HepG2 (cell line): Measurements from ENCODE around the gene MAN1C1. TPM values are rescaled to one million over a fixed set of nuclear protein-coding genes. Genes with fewer than 3 reads are reported as not detected.

Experiments used
- ATAC-seq: fragments of 200-7000 bp; cut with Tn5 transposase; 3 replicates; pipeline ENCODE4 v1.9.1; 2020; ENCODE audit warnings: mild to moderate bottlenecking, moderate library complexity
- BruUV-seq: library from RNA; stranded (reverse); fragments of 400-500 nt; replicated peaks from 2 replicates; lab custom pipeline; 2021; lab: Mats Ljungman, UMichigan
- CTCF ChIA-PET: fragments of 300-600 bp; formaldehyde crosslinking; extraction: SDS; loops from one replicate; lab custom pipeline; 2021; ENCODE audit warnings: low total read pairs, inconsistent platforms, low intra/inter-chr PET ratio; lab: Yijun Ruan, JAX
- POLR2A ChIA-PET: fragments of 350-600 bp; sonication (Branson Sonifier 250); formaldehyde crosslinking; loops from one replicate; lab custom pipeline; 2020; ENCODE audit warnings: antibody characterized with exemption, inconsistent platforms; lab: Yijun Ruan, JAX
- DNase-seq: peaks from one replicate; pipeline ENCODE4 v3.0.0-alpha.2; 2015; ENCODE audit warnings: low spot score
- FAIRE-seq: peaks from 3 replicates; lab custom pipeline; 2011; peaks lifted over from hg19 to GRCh38; lab: Jason Lieb, UNC
- H2AFZ ChIP-seq: one replicate; pipeline ENCODE4 v1.6.1; 2011; ENCODE audit warnings: low read length, inconsistent platforms
- H3K27ac ChIP-seq: fragments of 300-600 bp; 3 replicates; pipeline ENCODE4 v1.8.0; 2011; ENCODE audit warnings: mixed run types, mild to moderate bottlenecking, mixed read lengths, low read length, inconsistent platforms; ENCODE audit not compliant: insufficient read depth; ENCODE audit errors: extremely low read length
- H3K27me3 ChIP-seq, 2 experiments: fragments of 200-600 bp in 1 of 2; 2 replicates in 1 of 2; 3 replicates in 1 of 2; pipeline versions ENCODE4 v1.6.0 to v1.8.0; 2011; ENCODE audit warnings: low read length in 2 of 2, mild to moderate bottlenecking in 2 of 2, moderate library complexity in 2 of 2, inconsistent platforms in 1 of 2; ENCODE audit not compliant: insufficient read depth in 2 of 2, control insufficient read depth in 1 of 2
- H3K36me3 ChIP-seq, 2 experiments: fragments of 200-600 bp in 1 of 2; replicated peaks in 1 of 2; 2 replicates in 1 of 2; 3 replicates in 1 of 2; pipeline versions ENCODE4 v1.5.1 to v1.8.0; 2011; ENCODE audit warnings: low read length in 2 of 2, inconsistent platforms in 1 of 2; ENCODE audit not compliant: insufficient read depth in 2 of 2, control insufficient read depth in 1 of 2
- H3K4me1 ChIP-seq: 2 replicates; pipeline ENCODE4 v1.5.1; 2012; ENCODE audit warnings: low read length, inconsistent platforms; ENCODE audit not compliant: insufficient read depth
- H3K4me2 ChIP-seq: 2 replicates; pipeline ENCODE4 v1.6.0; 2011; ENCODE audit warnings: low read depth, low read length, inconsistent platforms
- H3K4me3 ChIP-seq, 3 experiments: fragments of 200-600 bp in 1 of 3; sonication (generic), shearing (Covaris generic) in 1 of 3; replicated peaks in 1 of 3; 2 replicates each; pipeline ENCODE4 v1.5.1; 2011 to 2016; ENCODE audit warnings: low read length in 3 of 3, inconsistent platforms in 2 of 3, low read depth in 2 of 3, mild to moderate bottlenecking in 2 of 3, control low read depth in 1 of 3, mixed read lengths in 1 of 3; ENCODE audit not compliant: insufficient read depth in 1 of 3
- H3K79me2 ChIP-seq: one replicate; pipeline ENCODE4 v1.6.1; 2011; ENCODE audit warnings: low read length, inconsistent platforms; ENCODE audit not compliant: insufficient read depth
- H3K9ac ChIP-seq: 2 replicates; pipeline ENCODE4 v1.6.0; 2011; ENCODE audit warnings: mild to moderate bottlenecking, low read depth, low read length, inconsistent platforms; ENCODE audit not compliant: insufficient read depth
- H3K9me3 ChIP-seq: 2 replicates; pipeline ENCODE4 v1.5.1; 2012; ENCODE audit warnings: mild to moderate bottlenecking, low read length
- H4K20me1 ChIP-seq: 2 replicates; pipeline ENCODE4 v1.6.0; 2011; ENCODE audit warnings: inconsistent platforms, mild to moderate bottlenecking, low read length, moderate library complexity; ENCODE audit not compliant: insufficient read depth
- AHR ChIP-seq: IDR thresholded peaks from 2 replicates; pipeline ENCODE4 v1.6.1; 2018; ENCODE audit warnings: missing genetic modification reagents, missing compliant biosample characterization
- DR1 ChIP-seq: sonication (generic); formaldehyde crosslinking; IDR thresholded peaks from 2 replicates; pipeline ENCODE4 v1.8.0; 2021; ENCODE audit warnings: mild to moderate bottlenecking, missing genetic modification reagents, inconsistent platforms
- ELF1 ChIP-seq: sonication (generic); formaldehyde crosslinking; IDR thresholded peaks from 2 replicates; pipeline ENCODE4 v1.4.0; 2020; ENCODE audit warnings: missing genetic modification reagents
- GTF2F1 ChIP-seq: fragments of 150-350 bp; IDR thresholded peaks from 2 replicates; pipeline ENCODE4 v1.6.1; 2014; ENCODE audit warnings: low read length
- HMG20B ChIP-seq: conservative IDR thresholded peaks from 2 replicates; pipeline ENCODE4 v1.6.1; 2016; ENCODE audit warnings: missing genetic modification reagents, missing compliant biosample characterization
- ZNF430 ChIP-seq: sonication (generic); formaldehyde crosslinking; IDR thresholded peaks from 2 replicates; pipeline ENCODE4 v1.9.0; 2021; ENCODE audit warnings: mild to moderate bottlenecking, missing genetic modification reagents
- ZNF589 ChIP-seq: sonication (generic); formaldehyde crosslinking; conservative IDR thresholded peaks from 2 replicates; pipeline ENCODE4 v1.8.0; 2022; ENCODE audit warnings: mild to moderate bottlenecking, moderate library complexity, missing genetic modification reagents
- ZNF670 ChIP-seq: sonication (generic); formaldehyde crosslinking; IDR thresholded peaks from 2 replicates; pipeline ENCODE4 v1.8.0; 2022; ENCODE audit warnings: mild to moderate bottlenecking, missing genetic modification reagents, borderline replicate concordance
- ZNF737 ChIP-seq: sonication (generic); formaldehyde crosslinking; IDR thresholded peaks from 2 replicates; pipeline ENCODE4 v1.5.0; 2020; ENCODE audit warnings: missing genetic modification reagents, mild to moderate bottlenecking, borderline replicate concordance
- WGBS: methylation state at CpG from one replicate; pipeline ENCODE4 v1.1.6; 2017; ENCODE audit warnings: low lambda C conversion rate; 5-methylcytosine and 5-hydroxymethylcytosine counted together
- in situ Hi-C: cut with HindIII; loops from 2 replicates; pipeline ENCODE4 v1.10.0; 2017; ENCODE audit warnings: low pct_unique_long_range_greater_than_20kb; ENCODE audit not compliant: extremely low pct_ligation_motif_present
- intact Hi-C: fragments of 100-400 bp; cut with micrococcal nuclease; formaldehyde crosslinking; loops from one replicate; pipeline ENCODE4 v1.10.0; 2022; ENCODE audit not compliant: unreplicated experiment
- polyA plus RNA-seq, 8 experiments: library from polyadenylated mRNA; depleted of rRNA in 3 of 8; stranded (reverse) in 7 of 8; unstranded in 1 of 8; fragments of >200 nt; fragmentation: Illumina TruSeq in 4 of 8; extraction: Trizol in 4 of 8; gene quantifications; 2 replicates each; pipeline versions ENCODE4 v1.2.1 to v1.2.3, GENCODE V29; 2011 to 2016; ENCODE audit warnings: low read depth in 4 of 8, missing spikeins in 1 of 8, mixed read lengths in 1 of 8; ENCODE audit not compliant: insufficient read depth in 1 of 8
- total RNA-seq, 5 experiments: library from RNA; depleted of rRNA; stranded (reverse); fragments of >200 nt; fragmentation: Illumina TruSeq; extraction: Trizol; gene quantifications; 2 replicates each; pipeline ENCODE4 v1.2.3, GENCODE V29; 2016; ENCODE audit warnings: low read depth in 1 of 5

MAN1C1 gene
- total and polyA plus RNA-seq, 2 of the 13 experiments (the other 11 are each of a cell fraction or from before 2014, with no cell fraction given): 0.18 to 0.49 TPM

DNA sequence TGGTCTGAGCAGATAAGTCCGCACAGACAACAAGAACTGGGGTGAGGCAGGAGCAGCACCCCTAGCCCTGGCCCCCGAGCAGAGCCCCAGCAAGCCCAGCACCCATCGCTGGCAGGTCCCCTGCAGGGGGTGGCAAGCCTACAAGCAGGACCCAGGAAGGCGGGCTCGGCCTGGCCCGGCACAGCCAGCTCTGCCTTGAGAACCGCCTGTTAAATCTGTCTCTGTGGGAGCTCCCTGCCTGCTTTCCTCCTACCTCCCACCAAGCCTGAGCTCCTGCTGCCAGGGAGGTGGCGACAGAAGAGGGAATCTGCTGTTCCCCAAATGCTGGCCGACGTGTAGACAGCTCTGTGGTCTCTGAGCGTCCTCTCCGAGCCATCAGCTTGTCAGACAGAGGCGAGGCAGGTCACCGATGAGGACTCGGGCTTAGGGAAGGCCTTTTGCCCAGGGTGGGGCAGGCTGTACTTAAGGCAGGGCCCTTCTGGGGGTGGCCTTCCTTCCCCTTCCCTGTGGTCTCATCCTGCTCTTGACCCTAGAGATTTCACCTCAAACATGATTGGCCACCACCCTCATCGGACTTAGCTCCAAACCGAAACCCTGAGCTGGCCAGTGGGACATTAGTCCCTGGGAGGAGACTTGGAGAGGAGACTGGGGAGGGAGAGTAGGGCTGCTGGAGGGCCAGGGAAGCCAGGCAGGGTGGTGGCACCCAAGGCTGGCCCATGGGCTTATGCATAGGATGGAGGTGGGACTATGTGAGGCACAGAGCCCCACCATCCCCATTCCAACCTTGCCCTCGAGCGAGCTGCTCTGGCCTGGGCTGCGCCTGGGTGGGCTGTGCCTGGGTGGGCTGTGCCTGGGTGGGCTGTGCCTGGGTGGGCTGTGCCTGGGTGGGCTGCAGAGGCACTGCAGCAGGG is 191.1 kb downstream of the MAN1C1 start:
- Histone ChIP-seq H3K36me3 (no peaks in the 10 kb centered on the region), H3K79me2 (no peaks in the 10 kb centered on the region), H4K20me1 (no peaks in the 10 kb centered on the region), H3K4me2 (no peak overlapping the region), H3K9me3 (no peaks in the 10 kb centered on the region), H3K9ac (no peak overlapping the region), H2AFZ (no peak overlapping the region), H3K4me1 (no peaks in the 10 kb centered on the region), H3K27me3 (no peaks in the 10 kb centered on the region), H3K4me3 (no peak overlapping the region), H3K27ac (no peak overlapping the region)
- in situ Hi-C loops: loop anchor here (25.0 kb wide), 1 partner anchor 195 kb away; the partner anchor contains the start of gene MAN1C1
- intact Hi-C loops: no loop called here
- ATAC-seq (no peak), FAIRE-seq (no peak), DNase-seq (no peak)
- ChIA-PET CTCF (no interaction called here), POLR2A (no interaction called here)
- 95% methylated on average over 11 of the region's 20 CpGs for WGBS
- BruUV-seq: no TSS peak
- no peak for TF ChIP-seq ELF1
- TF ChIP-seq ZNF589: no peak
- TF ChIP-seq AHR (CRISPR knock-in tag): no peak
- TF ChIP-seq ZNF737: no peak
- TF ChIP-seq ZNF670 (CRISPR knock-in tag): no peak
- TF ChIP-seq GTF2F1: no peak
- no peak for TF ChIP-seq HMG20B
- no peak for TF ChIP-seq DR1
- TF ChIP-seq ZNF430 (CRISPR knock-in tag): no peak
